Upper lobe of right lung (tissue), 1 donor: Measurements from ENCODE around the gene ENTPD1. TPM values are rescaled to one million over a fixed set of nuclear protein-coding genes. Genes with fewer than 3 reads are reported as not detected.
"Not testable (repeated sequence)": the region's sequence is repeated elsewhere in the genome, so short reads cannot be mapped to it uniquely, and the experiment has no call there.

Experiments
- ATAC-seq: fragments of 200-7000 bp; cut with Tn5 transposase; one replicate; pipeline ENCODE4 v1.9.1; 2020; ENCODE audit warnings: mild to moderate bottlenecking, moderate library complexity
- DNase-seq: peaks from one replicate; pipeline ENCODE4 v3.0.0-alpha.2; 2020
- H3K27ac ChIP-seq: fragments of 200-600 bp; one replicate; pipeline ENCODE4 v1.8.0; 2022
- H3K27me3 ChIP-seq: fragments of 200-600 bp; one replicate; pipeline ENCODE4 v1.8.0; 2022; ENCODE audit warnings: mild to moderate bottlenecking
- H3K36me3 ChIP-seq: fragments of 200-600 bp; one replicate; pipeline ENCODE4 v1.8.0; 2022
- H3K4me1 ChIP-seq: fragments of 200-600 bp; one replicate; pipeline ENCODE4 v1.8.0; 2022
- H3K4me3 ChIP-seq: fragments of 200-600 bp; one replicate; pipeline ENCODE4 v1.8.0; 2022; ENCODE audit warnings: mild to moderate bottlenecking
- H3K9me3 ChIP-seq: fragments of 200-600 bp; one replicate; pipeline ENCODE4 v1.8.0; 2022
- CTCF ChIP-seq: fragments of 200-600 bp; IDR thresholded peaks from one replicate; pipeline ENCODE4 v1.8.0; 2022; ENCODE audit warnings: antibody characterized with exemption
- intact Hi-C: fragments of 100-400 bp; cut with DNase I; formaldehyde crosslinking; loops from one replicate; pipeline ENCODE4 v1.11.0; 2022
- total RNA-seq: library from RNA; stranded (reverse); fragmentation: NEBNext Ultra II Directional; extraction: Animal tissue kit (Norgen Biotek cat#: 25700); gene quantifications from one replicate; pipeline ENCODE4 v1.2.1, GENCODE V29; 2021
- donor health status: DM: no; HTN: yes; CAD: no; lungs with severe emphysema.

ENTPD1 gene
- total RNA-seq, 1 donor from 2014 or later, result 64.6 TPM

- TF ChIP-seq CTCF, result no peak
- H3K36me3 ChIP-seq, result no peaks in the 10 kb centered on the region
- intact Hi-C loops, result no loop called here
- H3K4me1 ChIP-seq, result peaks cover 14% of the 10 kb centered on the region
- H3K27ac ChIP-seq, result peak overlapping the region; percentile 9
- no peak overlapping the region for H3K4me3 ChIP-seq
- no peaks in the 10 kb centered on the region for H3K9me3 ChIP-seq
- ATAC-seq, result no peak
- no peak for DNase-seq
- H3K27me3 ChIP-seq, result no peaks in the 10 kb centered on the region
These were observed 6.1 kb downstream of the ENTPD1 start for GRCh38 chr10:95761939-95762492.

- peak; percentile 73 for ATAC-seq
- no peaks in the 10 kb centered on the region for H3K36me3 ChIP-seq
- no peaks in the 10 kb centered on the region for H3K27me3 ChIP-seq
- H3K4me3 ChIP-seq, result no peak overlapping the region
- peaks cover 11% of the 10 kb centered on the region for H3K4me1 ChIP-seq
- DNase-seq, result no peak
- TF ChIP-seq CTCF, result no peak
- peak overlapping the region; percentile 43 for H3K27ac ChIP-seq
- intact Hi-C loops, result no loop called here
- no peaks in the 10 kb centered on the region for H3K9me3 ChIP-seq
These were observed 12.1 kb downstream of the ENTPD1 start for GRCh38 chr10:95767884-95768556.

DNA sequence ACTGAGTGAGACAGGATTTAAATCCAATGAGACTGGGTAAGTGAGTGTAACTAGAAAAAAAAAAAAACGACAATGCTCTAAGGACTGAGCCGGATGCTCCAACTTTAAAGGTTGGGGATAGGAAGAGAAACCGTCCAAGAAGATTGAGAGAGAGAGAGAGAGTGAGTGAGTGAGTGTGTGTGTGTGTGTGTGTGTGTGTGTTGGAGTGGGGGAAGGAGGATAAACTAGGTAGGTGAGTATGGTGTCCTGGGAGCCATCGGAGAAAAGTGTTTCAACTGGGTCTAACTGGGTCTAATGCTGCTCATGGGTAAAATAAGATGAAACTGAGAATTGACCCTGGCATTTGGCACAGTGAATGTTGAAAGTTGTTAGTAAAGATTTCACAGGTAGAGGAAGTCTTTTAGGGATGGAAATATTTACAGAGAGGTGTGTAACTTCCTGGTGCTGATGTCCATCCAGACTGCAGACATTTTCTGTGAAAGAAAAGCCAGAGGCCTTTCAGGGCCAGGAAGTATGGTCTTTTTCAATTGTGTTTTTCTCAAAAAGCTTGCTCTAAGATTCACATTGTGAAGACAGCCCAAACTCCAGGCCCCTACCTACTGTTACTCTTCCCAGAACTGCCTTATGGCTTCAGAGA, 14.2 kb downstream of the ENTPD1 start:
- ATAC-seq, result no peak
- no peaks in the 10 kb centered on the region for H3K27me3 ChIP-seq
- H3K4me1 ChIP-seq, result peaks cover 11% of the 10 kb centered on the region
- no peaks in the 10 kb centered on the region for H3K36me3 ChIP-seq
- no peak overlapping the region for H3K27ac ChIP-seq
- intact Hi-C loops, result no loop called here
- H3K4me3 ChIP-seq, result no peak overlapping the region
- TF ChIP-seq CTCF, result no peak
- DNase-seq, result no peak
- no peaks in the 10 kb centered on the region for H3K9me3 ChIP-seq

GRCh38 chr10:95773454-95773853, 17.5 kb downstream of the ENTPD1 start:
- DNase-seq, H3K27ac ChIP-seq, ATAC-seq, H3K9me3 ChIP-seq, intact Hi-C loops, H3K4me1 ChIP-seq, H3K36me3 ChIP-seq, H3K27me3 ChIP-seq, H3K4me3 ChIP-seq: not testable (repeated sequence)

DNA sequence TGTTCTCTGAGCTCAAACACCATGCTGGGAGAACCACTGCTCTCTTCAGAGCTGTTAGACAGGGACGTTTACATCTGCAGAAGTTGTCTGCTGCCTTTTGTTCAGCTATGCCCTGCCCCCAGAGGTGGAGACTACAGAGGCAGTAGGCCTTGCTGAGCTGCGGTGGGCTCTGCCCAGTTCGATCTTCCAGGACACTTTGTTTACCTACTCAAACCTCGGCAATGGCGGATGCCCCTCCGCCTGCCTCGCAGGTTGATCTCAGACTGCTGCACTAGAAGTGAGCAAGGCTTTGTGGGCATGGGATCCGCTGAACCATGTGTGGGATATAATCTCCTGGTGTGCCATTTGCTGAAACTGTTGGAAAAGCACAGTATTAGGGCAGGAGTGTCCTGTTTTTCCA, 21.7 kb downstream of the ENTPD1 start:
- H3K27me3 ChIP-seq, H3K27ac ChIP-seq, DNase-seq, H3K36me3 ChIP-seq, intact Hi-C loops, H3K4me3 ChIP-seq, H3K4me1 ChIP-seq, H3K9me3 ChIP-seq, ATAC-seq: not testable (repeated sequence)

GRCh38 chr10:95782318-95782717, 26.4 kb downstream of the ENTPD1 start:
- Histone ChIP-seq H3K27ac (no peak overlapping the region), H3K27me3 (no peaks in the 10 kb centered on the region), H3K4me1 (peaks cover 14% of the 10 kb centered on the region), H3K9me3 (no peaks in the 10 kb centered on the region), H3K4me3 (no peak overlapping the region), H3K36me3 (no peaks in the 10 kb centered on the region)
- peak; percentile 53 for ATAC-seq
- intact Hi-C loops, result no loop called here
- no peak for DNase-seq
- no peak for TF ChIP-seq CTCF
